NT2/D1 (cell line): Measurements from ENCODE around the gene TCN1.

ENCODE experiments used
- YY1 ChIP-seq: IDR thresholded peaks from 2 replicates; pipeline ENCODE4 v1.6.1; 2011; ENCODE audit not compliant: insufficient read length, insufficient read depth
- ZNF274 ChIP-seq: IDR thresholded peaks from 2 replicates; pipeline ENCODE4 v1.6.1; 2011; ENCODE audit warnings: mild to moderate bottlenecking, low read depth, low read length

DNA sequence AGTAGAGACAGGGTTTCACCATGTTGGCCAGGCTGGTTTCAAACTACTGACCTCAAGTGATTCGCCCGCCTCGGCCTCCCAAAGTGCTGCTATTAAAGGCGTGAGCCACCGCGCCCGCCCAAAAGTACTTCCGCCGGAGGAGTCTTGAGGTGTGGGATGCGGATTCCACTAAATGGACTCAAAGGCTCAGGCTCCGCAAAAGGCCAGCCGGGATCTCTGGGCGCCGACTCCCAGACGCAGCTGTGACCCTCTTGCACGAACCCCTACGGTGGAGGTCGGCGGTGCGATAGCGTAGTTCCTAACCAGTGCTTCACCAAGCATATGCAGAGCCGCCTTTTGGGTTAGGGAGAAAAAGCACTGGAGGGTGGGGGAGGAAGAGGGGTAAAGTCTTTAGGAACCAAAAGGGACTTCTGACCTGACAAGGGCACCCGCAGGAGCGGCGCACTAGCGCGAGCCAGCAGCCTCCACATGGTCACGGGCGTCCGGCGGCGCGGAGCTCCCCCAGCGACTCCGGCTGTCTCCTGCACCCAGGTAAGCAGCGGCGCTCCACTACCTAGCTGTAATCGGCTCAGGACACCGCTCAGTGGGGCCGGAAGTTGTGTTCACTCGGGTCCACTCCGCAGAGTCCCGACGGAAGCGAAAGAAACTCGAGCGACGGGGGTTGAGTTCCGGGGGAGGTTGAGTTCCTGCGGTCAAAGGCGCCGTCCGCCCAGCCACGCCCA lies 55.9 kb downstream of the TCN1 start, which contains the start of gene MRPL16:
- no peak for TF ChIP-seq ZNF274
- TF ChIP-seq YY1, result no peak
